ENCODE measurements around the gene C17orf75.

The C17orf75 gene

DNA sequence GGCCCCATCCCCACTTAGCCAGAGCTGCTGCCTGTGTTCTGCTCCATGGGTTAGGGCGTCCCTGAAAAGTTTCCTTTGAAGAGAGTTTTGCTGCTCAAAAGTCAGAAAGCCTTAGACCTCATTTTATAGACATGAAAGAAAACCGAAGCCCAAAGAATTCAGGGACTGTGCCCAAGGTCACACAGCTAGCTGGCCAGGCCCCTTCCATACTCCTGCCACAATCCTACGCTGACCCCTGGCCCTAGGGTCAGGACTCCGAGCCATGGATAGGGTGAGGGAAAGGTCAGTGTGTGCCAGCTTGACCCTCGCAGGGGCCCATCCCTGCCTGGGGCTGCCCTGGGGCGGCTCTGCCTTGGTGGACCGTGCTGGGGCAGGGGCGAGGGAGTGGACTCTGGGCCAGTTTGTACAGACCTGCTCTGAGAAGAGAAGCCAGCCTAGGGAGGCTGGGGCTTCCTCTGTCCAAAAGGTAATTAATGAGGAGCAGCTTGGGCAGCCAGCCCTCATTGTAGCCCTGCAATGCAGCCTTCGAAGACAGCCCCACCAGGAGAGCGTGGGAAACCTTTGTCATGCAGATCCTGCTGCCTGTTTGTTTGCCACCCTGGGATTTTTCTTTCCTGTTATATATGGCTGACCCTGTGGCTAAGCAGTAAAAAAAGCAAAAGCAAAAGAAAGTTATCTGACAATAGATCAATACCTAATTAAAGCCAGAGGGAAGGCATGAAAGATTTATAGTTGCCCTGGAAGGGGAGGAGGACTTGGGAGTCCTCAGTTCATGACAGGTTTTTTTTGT, 38.9 kb downstream of the C17orf75 start:
- DNase-seq = peak; percentile 34

GRCh38 chr17:32302037-32302436, 39.9 kb downstream of the C17orf75 start:
- DNase-seq = peak; percentile 43

DNA sequence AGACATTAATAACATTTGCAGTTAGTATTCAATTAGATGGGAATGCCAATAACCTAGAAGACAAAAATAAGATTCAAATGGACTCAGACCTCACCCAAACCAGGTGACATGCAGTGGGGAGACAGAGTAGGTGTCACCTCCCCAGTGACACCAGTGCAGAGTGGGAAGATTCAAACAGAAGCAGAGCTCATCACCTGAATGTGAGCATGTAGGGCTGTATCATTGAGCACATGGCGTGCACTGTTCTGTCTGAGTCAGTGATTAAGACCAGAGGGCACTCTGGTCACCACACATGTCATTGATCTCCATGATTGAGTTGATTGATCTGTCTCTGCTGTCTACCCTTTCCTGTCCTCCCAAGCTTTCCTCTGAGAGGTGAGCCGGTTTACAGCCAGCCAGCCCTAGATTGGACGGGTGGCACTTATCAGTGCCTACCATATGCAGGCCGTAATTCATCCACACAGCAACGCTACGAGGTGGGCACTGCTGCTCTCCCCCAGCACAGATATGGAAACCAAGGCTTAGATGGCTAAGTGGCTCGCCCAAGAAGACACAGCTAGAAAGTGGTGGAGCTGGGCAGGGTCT, 42.3 kb downstream of the C17orf75 start:
- DNase-seq = no peak

DNA sequence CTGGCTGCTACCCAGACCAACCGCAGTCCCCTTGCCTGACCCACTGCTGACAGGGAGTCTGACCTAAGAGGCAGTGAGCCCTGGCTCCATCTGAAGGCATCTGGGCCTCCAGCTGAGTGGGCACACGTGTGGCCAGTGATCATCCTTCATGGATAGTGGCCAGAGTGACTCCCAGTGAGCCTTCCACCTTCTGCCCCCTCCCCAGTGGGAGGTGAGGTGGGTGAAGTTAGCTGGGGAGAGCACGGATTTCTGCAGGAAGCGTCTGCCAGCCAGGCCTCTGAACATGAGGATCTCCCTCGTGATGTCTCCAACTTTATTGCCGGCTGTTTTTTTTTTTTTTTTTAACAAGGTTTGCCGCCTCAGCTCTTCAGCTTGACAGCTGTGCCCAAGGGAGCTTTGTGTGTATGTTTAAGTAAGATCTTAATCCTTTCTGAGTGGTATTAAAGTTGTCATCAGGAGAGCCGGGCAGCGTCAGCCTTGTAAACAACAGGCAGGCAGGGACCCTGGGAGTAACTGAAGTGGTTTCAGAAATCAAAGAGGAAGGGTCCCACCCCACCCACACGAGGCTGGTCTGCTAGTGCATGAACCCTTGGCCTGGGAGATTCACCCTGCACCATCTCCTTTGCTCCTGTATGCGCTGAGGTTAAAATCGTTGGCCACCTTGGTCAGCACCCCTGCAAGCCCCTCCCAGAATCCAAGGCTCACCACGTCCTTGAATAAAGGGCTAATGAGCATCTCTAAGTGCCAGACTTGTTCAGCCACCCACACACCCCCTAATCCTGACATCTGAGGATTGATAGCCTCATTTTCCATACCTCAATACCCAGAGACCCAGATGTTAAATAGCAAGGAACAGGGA, 43.0 kb downstream of the C17orf75 start:
- DNase-seq = no peak

- DNase-seq = no peak
These were observed 43.7 kb downstream of the C17orf75 start for GRCh38 chr17:32298298-32298697.

DNA sequence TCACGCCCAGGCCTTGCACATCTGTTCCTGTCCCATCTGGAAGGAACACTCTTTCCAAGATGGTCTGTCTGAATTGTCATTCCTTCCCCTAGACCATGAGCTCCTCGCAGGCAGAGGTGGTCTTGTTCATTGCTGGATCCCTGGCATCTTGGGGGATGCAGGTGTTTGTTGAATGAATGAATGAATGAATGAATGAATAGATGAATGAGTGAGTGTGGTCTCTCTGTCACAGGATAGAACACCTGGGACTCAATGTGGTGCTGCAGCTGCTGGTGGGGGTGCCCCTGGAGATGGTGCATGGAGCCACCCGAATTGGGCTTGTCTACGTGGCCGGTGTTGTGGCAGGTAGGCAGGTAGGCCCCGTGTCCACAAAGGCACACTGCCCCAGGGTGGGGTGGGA, 44.1 kb downstream of the C17orf75 start:
- DNase-seq = no peak

GRCh38 chr17:32297424-32297823, 44.5 kb downstream of the C17orf75 start:
- DNase-seq = no peak

DNA sequence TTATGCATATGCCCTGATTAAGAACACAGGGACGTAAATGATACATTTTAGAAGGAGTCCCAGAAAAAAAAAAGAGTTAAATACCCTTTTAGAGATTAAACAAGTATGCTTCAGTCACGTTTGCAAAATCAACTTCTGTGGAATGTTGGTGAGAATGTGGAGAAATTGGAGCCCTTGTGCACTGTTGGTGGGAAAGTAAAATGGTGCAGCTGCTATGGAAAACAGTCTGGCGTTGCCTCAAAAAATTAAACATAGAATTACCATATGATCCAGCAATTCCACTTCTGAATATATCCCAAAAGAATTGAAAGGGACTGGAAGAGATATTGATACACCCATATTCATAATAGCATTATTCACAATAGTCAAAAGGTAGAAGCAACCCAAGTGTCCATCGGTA, 49.9 kb downstream of the C17orf75 start:
- DNase-seq = no peak

DNA sequence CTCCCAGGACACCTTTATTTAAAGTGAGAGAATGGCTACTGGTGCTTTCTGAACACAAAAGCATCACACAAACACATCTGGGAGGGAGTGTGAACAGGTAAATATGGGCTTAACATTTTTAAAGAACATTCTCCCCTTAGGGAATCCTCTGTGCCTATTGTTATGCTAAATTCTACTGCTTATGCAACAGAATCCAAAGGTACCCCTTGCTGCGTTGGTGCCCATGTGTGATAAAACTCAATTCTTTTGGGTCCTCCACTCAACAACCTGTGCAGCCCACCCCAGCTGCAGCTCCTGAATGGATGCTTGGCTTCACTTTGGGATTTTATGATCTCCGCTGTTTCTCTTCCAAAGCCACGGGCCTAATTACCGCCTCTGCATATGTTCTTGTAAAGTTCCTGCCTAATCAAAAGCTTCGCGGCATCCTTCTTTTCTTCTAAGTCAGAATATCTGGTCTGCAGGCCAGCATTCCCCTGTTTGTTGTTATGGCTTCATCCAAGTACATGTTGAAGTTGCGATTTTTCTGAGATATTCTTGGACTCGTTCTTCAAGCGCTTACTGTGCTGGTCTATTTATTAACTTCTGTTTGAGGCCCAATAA, 52.4 kb downstream of the C17orf75 start:
- DNase-seq = no peak

GRCh38 chr17:32288615-32289014, 53.4 kb downstream of the C17orf75 start:
- DNase-seq = no peak

GRCh38 chr17:32287804-32288511, 54.0 kb downstream of the C17orf75 start:
- no peak for DNase-seq

DNA sequence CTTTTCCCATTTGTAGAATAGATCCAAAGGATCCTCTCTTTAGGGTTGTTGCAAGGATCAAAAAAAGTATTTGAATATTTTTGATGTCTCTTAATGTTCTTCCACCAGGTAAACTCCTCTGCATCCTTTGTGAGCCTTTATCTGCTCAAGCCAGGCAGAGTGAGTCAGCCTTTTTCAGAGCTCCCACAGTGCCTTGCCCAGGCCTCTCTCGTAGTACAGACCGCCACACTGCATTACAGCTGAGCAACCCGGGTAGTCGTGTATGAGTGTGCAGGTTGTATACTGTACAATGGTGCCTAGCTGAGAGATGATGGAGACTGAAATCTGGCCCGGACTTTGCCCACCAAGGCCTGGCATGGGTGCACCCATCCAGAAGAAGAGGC, 55.5 kb downstream of the C17orf75 start:
- no peak for DNase-seq

DNA sequence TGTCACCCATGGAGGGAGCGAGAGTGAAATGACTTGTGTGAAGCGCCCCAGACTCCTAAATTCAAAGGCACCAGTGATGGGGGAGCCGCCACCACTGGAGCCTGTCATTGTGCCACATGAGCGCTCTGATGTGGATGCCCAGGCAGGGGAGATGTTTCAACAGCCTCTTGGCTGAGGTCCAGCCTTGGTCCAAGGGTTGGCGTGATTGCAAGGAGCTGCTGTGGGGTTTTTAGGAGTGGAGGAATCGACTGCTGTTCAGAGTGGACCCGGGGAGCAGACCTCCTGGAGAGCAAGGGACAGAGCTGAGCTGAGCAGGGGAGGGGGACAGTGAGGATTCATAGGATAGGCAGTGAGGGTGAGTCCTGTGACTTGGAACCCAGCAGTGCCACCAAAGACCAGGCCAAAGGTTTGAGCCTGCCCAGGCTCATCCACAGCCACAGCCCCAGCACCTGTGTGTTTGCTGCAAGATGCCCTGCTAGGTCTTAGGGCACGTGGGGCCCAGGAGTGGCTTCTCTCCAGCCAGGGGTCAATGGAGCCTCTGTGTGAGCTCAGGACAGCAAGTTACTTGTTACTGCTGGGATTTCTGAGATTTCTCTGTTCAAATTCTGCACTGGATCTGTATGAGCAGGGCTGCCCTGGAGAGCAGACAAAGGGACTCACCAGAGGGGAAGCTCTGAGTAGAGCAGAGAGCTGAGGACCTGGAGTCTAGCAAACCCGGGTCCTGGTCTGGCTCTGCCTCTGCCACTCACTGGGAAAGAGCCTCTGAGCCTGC, 56.0 kb downstream of the C17orf75 start:
- no peak for DNase-seq

- DNase-seq = no peak
These were observed 56.7 kb downstream of the C17orf75 start for GRCh38 chr17:32285306-32285705.

GRCh38 chr17:32283745-32284201, 58.2 kb downstream of the C17orf75 start:
- no peak for DNase-seq

GRCh38 chr17:32281011-32281451, 60.9 kb downstream of the C17orf75 start:
- DNase-seq = peak; percentile 95

DNA sequence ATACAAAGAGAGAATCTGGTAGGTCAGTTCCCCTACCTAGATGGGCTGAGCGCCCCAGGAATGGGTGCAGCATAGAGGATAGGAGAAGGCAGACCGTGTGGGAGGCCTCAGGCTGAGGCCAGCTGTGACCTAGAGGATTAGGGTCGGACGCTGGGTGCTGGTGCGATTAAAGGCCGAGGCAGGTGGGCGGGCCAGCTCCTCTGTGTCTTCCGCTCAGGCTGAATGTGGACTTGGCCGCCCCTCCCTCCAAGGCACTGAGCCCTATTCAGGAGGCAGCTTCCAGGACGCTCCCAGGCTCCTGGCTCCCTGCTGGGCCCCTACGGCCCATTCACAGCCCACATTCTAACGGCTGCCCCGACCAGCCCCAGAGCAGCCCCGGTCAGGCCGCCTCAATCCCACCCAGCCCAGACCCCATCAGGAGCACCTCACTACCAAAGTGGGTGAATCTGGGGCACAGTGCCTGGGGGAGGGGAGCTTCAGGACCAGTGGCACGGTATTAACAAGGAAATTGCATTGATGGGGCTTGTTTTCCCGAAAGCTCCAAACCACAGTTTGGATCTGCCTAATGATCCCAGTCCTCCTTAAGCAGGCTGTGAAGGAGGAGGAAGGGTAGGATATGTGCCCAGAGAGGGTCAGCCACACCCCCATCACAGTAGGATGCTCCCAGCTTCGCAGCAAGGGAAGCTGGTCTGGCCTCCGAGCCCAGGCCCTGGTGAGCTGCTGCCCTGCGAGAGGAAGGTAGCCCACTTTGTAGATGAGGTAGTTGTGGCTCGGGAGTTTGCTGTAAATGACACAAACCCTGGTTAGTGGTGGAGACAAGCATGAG, 61.9 kb downstream of the C17orf75 start:
- DNase-seq = peak; percentile 26

DNA sequence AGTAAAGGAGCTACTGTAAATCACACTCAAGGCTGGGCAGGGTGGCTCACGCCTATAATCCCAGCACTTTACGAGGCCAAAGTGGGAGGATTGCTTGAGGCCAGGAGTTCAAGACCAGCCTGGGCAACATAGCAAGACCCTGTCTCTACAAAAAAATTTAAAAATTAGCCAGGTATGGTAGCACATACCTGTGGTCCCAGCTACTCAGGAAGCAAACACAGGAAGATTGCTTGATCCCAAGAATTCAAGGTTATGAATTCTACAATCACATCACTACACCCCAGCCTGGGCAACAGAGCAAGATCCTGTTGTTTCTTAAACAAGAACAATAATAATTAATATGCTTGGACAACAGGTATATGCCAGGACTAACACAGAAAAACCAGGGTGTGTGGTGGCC, 63.2 kb downstream of the C17orf75 start:
- no peak for DNase-seq
